Measurements from ENCODE around the gene FRY. TPM values are rescaled to one million over a fixed set of nuclear protein-coding genes. Genes with fewer than 3 reads are reported as not detected.

The FRY gene
- total and polyA plus RNA-seq, 10 of the 15 experiments (the other 5 are each of a cell fraction or from before 2014, with no cell fraction given): 0.18 to 1.4 (median 0.30) TPM

DNA sequence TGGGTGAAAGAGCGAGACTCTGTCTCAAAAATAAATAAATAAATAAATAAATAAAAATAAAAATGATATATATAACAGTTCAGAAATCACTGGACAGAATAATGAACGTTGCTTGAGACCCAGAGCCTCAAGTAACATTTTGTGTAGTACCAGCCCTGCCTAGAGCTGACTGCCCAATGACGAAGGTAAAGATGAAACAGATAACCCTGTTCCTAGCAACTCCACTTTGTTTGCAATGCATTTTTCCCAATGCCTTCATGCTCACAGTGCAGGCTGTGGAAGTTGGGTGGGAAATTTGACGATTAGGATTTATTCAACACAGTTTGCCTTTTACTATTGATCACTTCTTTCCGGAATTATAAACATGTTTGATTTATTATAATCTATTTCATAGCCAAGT, 22.2 kb upstream of the FRY start:
- BruUV-seq (replicated peaks): no TSS peak

More for the DNA sequence above, 22.2 kb upstream of the FRY start:
- CTCF ChIA-PET: interaction anchor here (0.6 kb wide), 1 partner anchor 58 kb away, joined by 3 read pairs; no protein-coding TSS in a partner anchor
- Histone ChIP-seq H3K4me2 (ENCODE audit: control insufficient read depth, insufficient read depth) (no peak overlapping the region), H4K20me1 (ENCODE audit: control insufficient read depth, insufficient read depth) (no peaks in the 10 kb centered on the region), H3K36me3 (ENCODE audit: control insufficient read depth in 2 of 2, insufficient read depth in 2 of 2, low read length in 1 of 2) (no peaks in the 10 kb centered on the region), H3K4me3 (no peak overlapping the region), H3K27me3 (replicated peaks in 1 of 2; ENCODE audit: control insufficient read depth in 2 of 2, insufficient read depth in 2 of 2, low read length in 1 of 2) (no peaks in the 10 kb centered on the region), H3K79me2 (ENCODE audit: control insufficient read depth, insufficient read depth, low read length) (no peaks in the 10 kb centered on the region), H3K9ac (ENCODE audit: control insufficient read depth, insufficient read depth, low read length) (no peak overlapping the region), H3K4me1 (ENCODE audit: control insufficient read depth, insufficient read depth, low read length) (no peaks in the 10 kb centered on the region), H3K27ac (ENCODE audit: control insufficient read depth, insufficient read depth) (no peak overlapping the region), H2AFZ (ENCODE audit: control insufficient read depth, low read depth, low read length) (no peak overlapping the region), H3K9me3 (replicated peaks; ENCODE audit: control insufficient read depth, insufficient read depth, low read length) (no peaks in the 10 kb centered on the region)
- FAIRE-seq (no peak), DNase-seq (ENCODE audit: low read depth, low spot score) (no peak), ATAC-seq (no peak)
- in situ Hi-C loops (cut with MboI): no loop called here
- TF ChIP-seq ESRRA (IDR thresholded peaks at IDR 0.05; ENCODE audit: low read length): no peak
- no peak for TF ChIP-seq CBX5 (IDR thresholded peaks at IDR 0.05; ENCODE audit: low read depth)
- no peak for TF ChIP-seq EGR1 (IDR thresholded peaks at IDR 0.05; ENCODE audit: borderline replicate concordance in 1 of 2, low read depth in 2 of 2, low read length in 2 of 2)
- TF ChIP-seq KAT2A (conservative IDR thresholded peaks at IDR 0.05; ENCODE audit: control insufficient read depth, low read depth, low read length): no peak
- no peak for TF ChIP-seq SIN3A (IDR thresholded peaks at IDR 0.05; ENCODE audit: low read depth, low read length)
- no peak for TF ChIP-seq CBFB (IDR thresholded peaks at IDR 0.05; ENCODE audit: low read depth)
- no peak for TF ChIP-seq NFYA (IDR thresholded peaks at IDR 0.05; ENCODE audit: borderline replicate concordance, low read depth, low read length)
- TF ChIP-seq NFYB (IDR thresholded peaks at IDR 0.05; ENCODE audit: insufficient read depth, low read depth, low read length): no peak
- TF ChIP-seq RB1 (IDR thresholded peaks at IDR 0.05; ENCODE audit: borderline replicate concordance): no peak
- TF ChIP-seq BACH1 (IDR thresholded peaks at IDR 0.05; ENCODE audit: borderline replicate concordance): no peak
- TF ChIP-seq, protein P1, sequence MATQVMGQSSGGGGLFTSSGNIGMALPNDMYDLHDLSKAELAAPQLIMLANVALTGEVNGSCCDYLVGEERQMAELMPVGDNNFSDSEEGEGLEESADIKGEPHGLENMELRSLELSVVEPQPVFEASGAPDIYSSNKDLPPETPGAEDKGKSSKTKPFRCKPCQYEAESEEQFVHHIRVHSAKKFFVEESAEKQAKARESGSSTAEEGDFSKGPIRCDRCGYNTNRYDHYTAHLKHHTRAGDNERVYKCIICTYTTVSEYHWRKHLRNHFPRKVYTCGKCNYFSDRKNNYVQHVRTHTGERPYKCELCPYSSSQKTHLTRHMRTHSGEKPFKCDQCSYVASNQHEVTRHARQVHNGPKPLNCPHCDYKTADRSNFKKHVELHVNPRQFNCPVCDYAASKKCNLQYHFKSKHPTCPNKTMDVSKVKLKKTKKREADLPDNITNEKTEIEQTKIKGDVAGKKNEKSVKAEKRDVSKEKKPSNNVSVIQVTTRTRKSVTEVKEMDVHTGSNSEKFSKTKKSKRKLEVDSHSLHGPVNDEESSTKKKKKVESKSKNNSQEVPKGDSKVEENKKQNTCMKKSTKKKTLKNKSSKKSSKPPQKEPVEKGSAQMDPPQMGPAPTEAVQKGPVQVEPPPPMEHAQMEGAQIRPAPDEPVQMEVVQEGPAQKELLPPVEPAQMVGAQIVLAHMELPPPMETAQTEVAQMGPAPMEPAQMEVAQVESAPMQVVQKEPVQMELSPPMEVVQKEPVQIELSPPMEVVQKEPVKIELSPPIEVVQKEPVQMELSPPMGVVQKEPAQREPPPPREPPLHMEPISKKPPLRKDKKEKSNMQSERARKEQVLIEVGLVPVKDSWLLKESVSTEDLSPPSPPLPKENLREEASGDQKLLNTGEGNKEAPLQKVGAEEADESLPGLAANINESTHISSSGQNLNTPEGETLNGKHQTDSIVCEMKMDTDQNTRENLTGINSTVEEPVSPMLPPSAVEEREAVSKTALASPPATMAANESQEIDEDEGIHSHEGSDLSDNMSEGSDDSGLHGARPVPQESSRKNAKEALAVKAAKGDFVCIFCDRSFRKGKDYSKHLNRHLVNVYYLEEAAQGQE (IDR thresholded peaks at IDR 0.05; ENCODE audit: low read depth, low read length): no peak
- TF ChIP-seq EED (IDR thresholded peaks at IDR 0.05; ENCODE audit: low read depth): no peak
- TF ChIP-seq NFIC (IDR thresholded peaks at IDR 0.05; ENCODE audit: low read depth, low read length): no peak
- intact Hi-C loops (cut with micrococcal nuclease; ENCODE audit: unreplicated experiment): no loop called here
- POLR2A ChIA-PET: no interaction called here
- RAD21 ChIA-PET (ENCODE audit: unreplicated experiment): interaction anchor here (1.0 kb wide), 1 partner anchor 100 kb away, joined by 3 read pairs; no protein-coding TSS in a partner anchor
- WGBS (ENCODE audit: insufficient coverage, insufficient replicate concordance, low lambda C conversion rate, missing lambda C conversion rate): 38% methylated on average over 5 of the region's 5 CpGs
- SMC1A ChIA-PET (ENCODE audit: uncharacterized antibody, unreplicated experiment): interaction anchor here (0.6 to 2.5 kb wide), 4 partner anchors 32 to 1597 kb away, joined by 3 to 13 read pairs (median 4); no protein-coding TSS in a partner anchor
